T-helper 2 cell treated with Interferon-gamma antibody and Interleukin-4, amounts not matched to agents 5 μg/mL and 100 μg/mL, for 36 hours (primary cell): ENCODE results near the gene PPP6R2.

Experiments
- DNase-seq: peaks from one replicate; pipeline ENCODE4 v3.0.0; 2021; ENCODE audit warnings: low spot score
- H3K27ac Mint-ChIP-seq: one replicate; pipeline ENCODE4 v1.8.0; 2021; ENCODE audit warnings: mild to moderate bottlenecking, mixed read lengths
- H3K27me3 Mint-ChIP-seq: one replicate; pipeline ENCODE4 v1.8.0; 2021; ENCODE audit warnings: low read depth, mixed read lengths
- H3K36me3 Mint-ChIP-seq: one replicate; pipeline ENCODE4 v1.8.0; 2021; ENCODE audit warnings: low read depth, mixed read lengths
- H3K4me1 Mint-ChIP-seq: one replicate; pipeline ENCODE4 v1.8.0; 2021; ENCODE audit warnings: low read depth, mixed read lengths
- H3K4me3 Mint-ChIP-seq: one replicate; pipeline ENCODE4 v1.8.0; 2022; ENCODE audit warnings: mild to moderate bottlenecking, moderate library complexity, mixed read lengths
- H3K9me3 Mint-ChIP-seq: one replicate; pipeline ENCODE4 v1.8.0; 2021; ENCODE audit warnings: mixed read lengths

PPP6R2 gene

DNA sequence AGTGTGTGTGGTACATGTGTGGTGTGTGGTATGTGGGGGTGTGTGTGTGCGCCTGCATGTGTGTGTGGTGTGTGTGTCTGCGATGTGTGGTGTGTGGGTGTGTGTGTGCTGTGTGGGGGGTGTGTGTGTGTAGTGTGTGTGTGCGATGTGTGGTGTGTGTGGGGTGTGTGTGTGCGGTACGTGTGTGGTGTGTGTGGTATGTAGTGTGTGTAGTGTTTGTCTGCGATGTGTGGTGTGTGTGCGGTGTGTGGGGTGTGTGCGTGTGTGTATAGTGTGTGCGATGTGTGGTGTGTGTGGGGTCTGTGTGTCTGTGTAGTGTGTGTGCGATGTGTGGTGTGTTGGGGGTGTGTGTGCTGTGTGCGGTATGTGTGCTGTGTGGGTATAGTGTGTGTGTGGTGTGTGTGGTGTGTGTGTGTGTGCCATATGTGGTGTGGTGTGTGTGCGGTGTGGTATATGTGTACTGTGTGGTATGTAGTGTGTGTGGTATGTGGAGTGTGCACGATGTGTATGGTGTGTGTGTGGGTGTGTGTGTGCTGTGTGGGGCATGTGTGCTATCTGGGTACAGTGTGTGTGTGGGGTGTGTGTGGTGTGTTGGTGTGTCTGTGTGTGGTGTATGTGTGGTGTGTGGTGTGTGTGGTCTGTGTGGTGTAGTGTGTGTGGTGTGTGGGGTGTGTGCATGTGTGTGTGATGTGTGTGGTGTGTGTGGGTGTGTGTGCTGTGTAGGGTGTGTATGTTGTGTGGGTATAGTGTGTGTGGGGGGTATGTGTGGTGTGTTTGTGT lies 5.7 kb upstream of the PPP6R2 start:
- H3K4me3 Mint-ChIP-seq, result no peak overlapping the region
- DNase-seq, result no peak
- H3K27ac Mint-ChIP-seq, result no peak overlapping the region
- H3K27me3 Mint-ChIP-seq, result no peaks in the 10 kb centered on the region
- peaks cover 6% of the 10 kb centered on the region for H3K4me1 Mint-ChIP-seq
- H3K36me3 Mint-ChIP-seq, result no peaks in the 10 kb centered on the region
- H3K9me3 Mint-ChIP-seq, result no peaks in the 10 kb centered on the region

DNA sequence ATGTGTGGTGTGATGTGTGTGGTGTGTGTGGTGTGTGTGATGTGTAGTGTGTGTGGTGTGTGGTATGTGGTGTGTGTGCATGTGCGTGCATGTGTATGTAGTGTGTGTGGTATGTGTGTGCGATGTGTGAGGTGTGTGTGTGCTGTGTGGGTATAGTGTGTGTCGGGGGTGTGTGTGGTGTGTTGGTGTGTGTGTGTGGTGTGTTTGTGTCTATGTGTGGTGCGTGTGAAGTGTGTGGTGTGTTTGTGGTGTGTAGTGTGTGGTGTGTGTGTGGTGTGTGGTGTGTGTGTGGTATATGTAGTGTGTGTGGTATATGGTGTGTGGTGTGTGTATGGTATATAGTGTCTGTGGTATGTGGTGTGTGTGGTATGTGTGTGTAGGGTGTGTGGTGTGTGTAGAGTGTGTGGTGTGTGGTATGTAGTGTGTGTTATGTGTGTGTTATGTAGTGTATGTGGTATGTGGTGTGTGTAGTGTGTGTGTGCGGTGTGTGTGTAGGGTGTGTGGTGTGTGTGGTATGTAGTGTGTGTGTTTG lies 5.0 kb upstream of the PPP6R2 start:
- Mint-ChIP-seq H3K27me3 (no peaks in the 10 kb centered on the region), H3K36me3 (no peaks in the 10 kb centered on the region), H3K4me1 (peaks cover 7% of the 10 kb centered on the region), H3K4me3 (no peak overlapping the region), H3K27ac (no peak overlapping the region), H3K9me3 (no peaks in the 10 kb centered on the region)
- no peak for DNase-seq

DNA sequence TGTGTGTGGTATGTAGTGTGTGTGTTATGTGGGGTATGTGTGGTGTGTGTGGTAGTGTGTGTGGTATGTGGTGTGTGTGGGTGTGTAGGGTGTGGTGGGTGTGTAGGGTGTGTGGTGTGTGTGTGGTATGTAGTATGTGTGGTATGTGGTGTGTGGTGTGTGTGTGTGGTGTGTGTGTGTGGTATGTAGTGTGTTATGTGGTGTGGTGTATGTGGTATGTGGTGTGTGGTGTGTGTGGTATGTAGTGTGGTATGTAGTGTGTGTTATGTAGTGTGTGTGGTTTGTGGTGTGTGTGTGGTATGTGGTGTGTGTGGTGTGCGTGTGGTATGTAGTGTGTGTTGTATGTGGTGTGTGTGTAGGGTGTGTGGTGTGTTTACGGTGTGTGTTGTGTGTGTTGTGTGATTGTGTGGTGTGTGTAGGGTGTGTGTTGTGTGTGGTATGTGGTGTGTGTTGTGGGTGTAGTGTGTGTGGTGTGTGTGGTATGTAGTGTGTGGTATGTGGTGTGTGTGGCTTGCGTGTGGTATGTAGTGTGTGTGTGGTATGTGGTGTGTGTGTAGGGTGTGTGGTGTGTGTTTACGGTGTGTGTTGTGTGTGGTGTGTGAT lies 4.2 kb upstream of the PPP6R2 start:
- Mint-ChIP-seq H3K27ac (no peak overlapping the region), H3K36me3 (no peaks in the 10 kb centered on the region), H3K4me1 (peaks cover 7% of the 10 kb centered on the region), H3K9me3 (no peaks in the 10 kb centered on the region), H3K27me3 (no peaks in the 10 kb centered on the region), H3K4me3 (no peak overlapping the region)
- DNase-seq, result no peak

DNA sequence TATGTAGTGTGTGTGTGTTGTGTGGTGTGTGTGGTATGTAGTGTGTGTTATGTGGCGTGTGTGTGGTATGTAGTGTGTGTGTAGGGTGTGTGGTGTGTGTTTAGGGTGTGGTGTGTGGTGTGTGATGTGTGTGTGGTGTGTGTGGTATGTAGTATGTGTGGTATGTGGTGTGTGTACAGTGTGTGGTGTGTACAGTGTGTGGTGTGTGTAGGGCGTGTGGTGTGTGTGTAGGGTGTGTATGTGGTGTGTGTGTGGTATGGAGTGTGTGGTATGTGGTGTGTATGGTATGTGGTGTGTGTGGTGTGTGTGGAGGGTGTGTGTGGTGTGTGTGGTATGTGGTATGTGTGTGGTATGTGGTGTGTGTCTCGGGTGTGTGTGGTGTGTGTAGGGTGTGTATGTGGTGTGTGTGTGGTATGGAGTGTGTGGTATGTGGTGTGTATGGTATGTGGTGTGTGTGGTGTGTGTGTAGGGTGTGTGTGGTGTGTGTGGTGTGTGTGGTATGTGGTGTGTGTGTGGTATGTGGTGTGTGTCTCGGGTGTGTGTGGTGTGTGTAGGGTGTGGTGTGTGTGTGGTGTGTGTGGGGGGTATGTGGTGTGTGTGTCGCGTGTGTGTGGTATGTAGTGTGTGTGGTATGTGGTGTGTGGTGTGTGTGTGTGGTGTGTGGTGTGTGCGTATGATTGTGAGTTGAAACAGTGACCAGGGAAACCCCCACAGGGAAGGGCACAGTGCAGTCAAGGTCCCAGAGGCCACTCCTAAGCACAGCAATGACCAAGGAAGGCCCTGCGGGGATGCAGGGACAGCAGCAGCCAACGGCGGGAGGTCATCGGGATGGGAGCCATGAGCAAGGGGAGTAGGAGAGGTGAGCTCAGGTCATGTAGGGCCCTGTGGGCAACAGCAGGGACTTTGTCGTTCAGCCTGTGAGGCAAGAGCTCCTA lies 2.9 kb upstream of the PPP6R2 start:
- peaks cover 7% of the 10 kb centered on the region for H3K4me1 Mint-ChIP-seq
- H3K27ac Mint-ChIP-seq, result no peak overlapping the region
- H3K4me3 Mint-ChIP-seq, result no peak overlapping the region
- H3K36me3 Mint-ChIP-seq, result no peaks in the 10 kb centered on the region
- DNase-seq, result no peak
- H3K9me3 Mint-ChIP-seq, result no peaks in the 10 kb centered on the region
- H3K27me3 Mint-ChIP-seq, result no peaks in the 10 kb centered on the region

DNA sequence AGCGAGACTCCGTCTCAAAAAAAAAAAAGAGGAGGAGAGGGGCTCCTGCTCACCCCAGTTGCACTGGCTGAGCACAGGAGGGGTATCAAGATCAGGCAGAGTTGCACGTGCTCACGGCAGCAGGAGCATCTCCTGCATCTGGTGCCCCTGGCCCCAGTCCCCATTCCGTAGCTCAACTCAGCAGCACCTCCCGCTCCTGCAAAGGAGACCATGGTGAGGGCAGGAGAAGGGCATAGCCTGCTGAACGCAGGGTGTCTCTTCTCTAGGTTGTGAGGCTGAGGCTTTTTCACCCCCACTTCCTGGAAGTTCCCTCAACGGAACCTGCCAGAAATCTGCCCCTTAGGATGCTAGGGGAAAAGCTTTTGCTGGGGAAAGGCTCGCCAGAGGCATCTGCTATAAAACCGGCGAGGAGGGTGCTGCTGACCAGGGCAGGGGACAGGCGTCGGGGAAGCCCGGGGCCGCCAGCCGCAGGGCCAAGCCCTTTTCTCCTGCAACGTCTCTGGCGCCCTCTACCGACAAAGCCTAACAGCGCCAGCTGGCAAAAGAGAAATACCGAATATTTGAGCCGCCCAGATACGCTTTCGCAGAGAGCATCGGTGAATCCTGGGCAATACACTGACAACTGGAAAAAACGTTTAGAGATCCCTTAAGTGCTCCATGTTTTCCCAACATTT lies 1.0 kb upstream of the PPP6R2 start:
- peaks cover 7% of the 10 kb centered on the region for H3K4me1 Mint-ChIP-seq
- H3K27ac Mint-ChIP-seq, result peak overlapping the region; percentile 87
- no peaks in the 10 kb centered on the region for H3K36me3 Mint-ChIP-seq
- H3K27me3 Mint-ChIP-seq, result no peaks in the 10 kb centered on the region
- peak overlapping the region; percentile 83 for H3K4me3 Mint-ChIP-seq
- H3K9me3 Mint-ChIP-seq, result no peaks in the 10 kb centered on the region
- DNase-seq, result peak; percentile 84

DNA sequence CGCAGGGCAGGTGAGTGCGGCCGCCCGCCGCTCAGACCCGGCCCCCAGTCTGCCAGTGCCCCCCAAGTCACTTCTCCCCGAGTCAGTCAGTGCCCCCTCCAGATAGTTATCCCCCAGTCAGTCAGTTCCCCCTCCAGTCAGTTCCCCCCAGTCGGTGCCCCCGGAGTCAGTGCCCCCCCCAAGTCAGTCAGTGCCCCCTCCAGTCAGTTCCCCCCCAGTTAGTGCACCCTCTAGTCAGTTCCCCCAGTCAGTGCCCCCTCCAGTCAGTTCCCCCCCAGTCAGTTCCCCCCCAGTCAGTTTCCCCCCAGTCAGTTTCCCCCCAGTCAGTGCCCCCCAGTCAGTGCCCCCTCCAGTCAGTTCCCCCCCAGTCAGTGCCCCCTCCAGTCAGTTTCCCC lies 411 bp downstream of the PPP6R2 start:
- Mint-ChIP-seq H3K4me1 (peaks cover 7% of the 10 kb centered on the region), H3K27me3 (no peaks in the 10 kb centered on the region), H3K36me3 (no peaks in the 10 kb centered on the region), H3K27ac (no peak overlapping the region), H3K4me3 (peak overlapping the region; percentile 49), H3K9me3 (no peaks in the 10 kb centered on the region)
- no peak for DNase-seq

DNA sequence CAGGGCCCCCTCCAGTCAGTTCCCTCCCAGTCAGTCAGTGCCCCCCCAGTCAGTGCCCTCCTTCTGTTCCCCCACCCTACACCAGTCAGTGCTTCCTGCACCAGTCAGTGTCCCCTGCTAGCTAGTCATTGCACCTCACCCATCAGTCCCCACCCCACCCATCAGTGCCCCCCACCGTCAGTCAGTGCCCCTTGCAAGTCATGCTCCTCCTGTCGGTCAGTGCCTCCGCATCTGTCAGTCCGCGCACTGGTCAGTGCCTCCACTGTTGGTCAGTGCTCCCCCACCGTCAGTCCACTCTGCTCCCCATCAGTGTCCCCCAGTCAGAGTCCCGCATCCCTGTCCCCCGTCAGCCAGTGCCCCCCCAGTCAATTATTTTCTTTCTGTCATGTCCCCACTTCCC lies 3.3 kb downstream of the PPP6R2 start:
- Mint-ChIP-seq H3K4me1 (peaks cover 5% of the 10 kb centered on the region), H3K4me3 (no peak overlapping the region), H3K36me3 (no peaks in the 10 kb centered on the region), H3K9me3 (no peaks in the 10 kb centered on the region), H3K27me3 (no peaks in the 10 kb centered on the region), H3K27ac (no peak overlapping the region)
- DNase-seq, result no peak

DNA sequence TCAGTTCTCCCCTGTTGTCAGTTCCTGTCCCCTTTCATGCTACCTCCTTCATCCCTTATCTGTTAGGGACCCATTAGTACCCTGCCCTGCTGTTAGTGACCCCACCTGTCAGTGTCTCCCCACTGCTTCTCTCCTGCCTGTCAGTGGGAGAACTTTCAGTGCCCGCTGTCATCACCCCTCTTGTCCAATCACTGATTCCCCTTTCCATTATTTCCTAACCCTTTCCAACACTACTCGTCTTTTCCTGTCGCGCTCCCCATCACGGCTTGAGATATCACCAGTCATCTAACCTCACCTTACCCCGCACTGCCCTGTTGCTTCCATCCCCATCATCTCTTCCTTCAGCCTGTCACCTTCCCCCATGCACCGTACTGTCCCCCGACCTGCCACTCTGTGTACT lies 4.0 kb downstream of the PPP6R2 start:
- no peak for DNase-seq
- Mint-ChIP-seq H3K4me1 (peaks cover 4% of the 10 kb centered on the region), H3K36me3 (peaks cover under 1% of the 10 kb centered on the region)

DNA sequence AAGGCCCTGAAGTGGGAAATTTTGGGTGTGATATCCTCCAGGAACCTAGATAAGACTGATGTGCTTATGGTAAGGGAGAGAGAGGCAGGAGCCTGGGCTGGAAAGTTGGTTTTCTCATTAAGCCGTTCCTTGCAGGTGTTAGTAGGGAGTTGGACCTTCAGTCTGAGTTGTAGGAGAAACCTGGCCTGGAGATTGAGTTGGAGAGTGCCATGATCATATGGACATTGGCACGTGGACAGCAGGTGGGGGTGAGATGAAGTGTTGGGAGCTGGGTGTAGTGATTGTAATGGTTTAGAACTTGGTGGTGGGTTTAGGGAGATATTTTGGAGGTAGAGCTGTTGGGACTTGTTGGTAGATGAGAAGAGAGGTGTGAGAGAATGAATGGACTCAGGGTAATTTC lies 4.9 kb downstream of the PPP6R2 start:
- no peak overlapping the region for H3K27ac Mint-ChIP-seq
- no peaks in the 10 kb centered on the region for H3K27me3 Mint-ChIP-seq

More for the DNA sequence above, 4.0 kb downstream of the PPP6R2 start:
- Mint-ChIP-seq H3K27ac (no peak overlapping the region), H3K4me3 (no peak overlapping the region), H3K27me3 (no peaks in the 10 kb centered on the region), H3K9me3 (no peaks in the 10 kb centered on the region)

DNA sequence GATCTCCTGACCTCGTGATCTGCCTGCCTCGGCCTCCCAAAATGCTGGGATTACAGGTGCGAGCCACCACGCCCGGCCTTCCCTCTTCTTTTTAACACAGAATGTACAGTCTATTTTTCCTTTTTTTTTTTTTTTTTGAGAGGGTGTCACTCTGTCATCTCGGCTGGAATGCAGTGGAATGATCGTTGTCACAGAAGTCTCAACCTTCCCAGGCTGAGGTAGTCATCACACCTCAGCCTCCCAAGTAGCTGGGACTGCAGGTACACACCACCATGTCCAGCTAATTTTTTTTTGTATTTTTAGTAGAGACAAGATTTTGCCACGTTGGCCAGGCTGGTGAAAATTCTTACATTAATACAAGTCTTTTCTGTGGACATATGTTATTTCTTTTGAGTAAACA lies 13.1 kb downstream of the PPP6R2 start:
- Mint-ChIP-seq H3K27ac (no peak overlapping the region), H3K9me3 (no peaks in the 10 kb centered on the region)

More for the DNA sequence above, 4.9 kb downstream of the PPP6R2 start:
- Mint-ChIP-seq H3K4me3 (no peak overlapping the region), H3K9me3 (no peaks in the 10 kb centered on the region), H3K36me3 (peaks cover 4% of the 10 kb centered on the region), H3K4me1 (no peaks in the 10 kb centered on the region)
- DNase-seq, result no peak

DNA sequence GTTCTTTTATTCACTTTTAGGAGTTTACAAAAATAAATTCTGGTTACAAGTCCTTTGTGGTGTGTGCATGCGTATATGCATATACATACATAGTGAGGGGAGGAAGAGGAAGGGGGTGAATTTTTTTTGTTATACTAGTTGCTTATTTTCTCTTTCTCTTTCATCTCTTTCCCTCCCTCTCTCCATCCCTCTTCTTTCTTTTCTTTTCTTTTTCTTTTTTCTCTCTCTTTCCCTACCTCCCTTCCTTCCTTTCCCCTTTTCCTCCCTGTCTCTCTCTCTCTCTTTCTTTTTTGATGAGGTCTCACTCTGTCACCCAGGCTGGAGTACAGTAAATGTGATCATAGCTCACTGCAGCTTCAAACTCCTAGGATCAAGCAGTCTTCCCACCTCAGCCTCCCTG lies 14.1 kb downstream of the PPP6R2 start:
- H3K27ac Mint-ChIP-seq, result no peak overlapping the region
- H3K36me3 Mint-ChIP-seq, result peaks cover 22% of the 10 kb centered on the region
- H3K9me3 Mint-ChIP-seq, result no peaks in the 10 kb centered on the region
- no peaks in the 10 kb centered on the region for H3K27me3 Mint-ChIP-seq
- no peak for DNase-seq
- no peak overlapping the region for H3K4me3 Mint-ChIP-seq
- peaks cover 20% of the 10 kb centered on the region for H3K4me1 Mint-ChIP-seq

More for the DNA sequence above, 13.1 kb downstream of the PPP6R2 start:
- Mint-ChIP-seq H3K4me3 (no peak overlapping the region), H3K27me3 (no peaks in the 10 kb centered on the region), H3K36me3 (peaks cover 18% of the 10 kb centered on the region), H3K4me1 (peaks cover 12% of the 10 kb centered on the region)
- no peak for DNase-seq

DNA sequence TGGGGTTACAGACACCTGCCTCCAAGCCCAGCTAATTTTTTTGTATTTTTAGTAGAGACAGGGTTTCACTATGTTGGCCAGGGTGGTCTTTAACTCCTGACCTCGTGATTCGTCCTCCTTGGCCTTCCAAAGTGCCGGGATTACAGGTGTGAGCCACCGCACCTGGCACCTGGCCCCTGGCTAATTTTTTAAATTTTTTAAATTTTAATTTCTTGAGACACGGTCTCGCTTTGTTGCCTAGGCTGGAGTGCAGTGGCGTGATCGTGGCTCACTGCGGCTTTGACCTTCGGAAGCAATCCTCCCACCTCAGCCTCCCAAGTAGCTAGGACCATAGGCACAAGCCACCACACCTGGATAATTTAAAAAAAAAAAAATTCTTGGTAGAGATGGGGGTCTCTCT lies 14.6 kb downstream of the PPP6R2 start:
- peaks cover 19% of the 10 kb centered on the region for H3K36me3 Mint-ChIP-seq
- H3K27me3 Mint-ChIP-seq, result no peaks in the 10 kb centered on the region
- no peak overlapping the region for H3K27ac Mint-ChIP-seq
- no peak for DNase-seq
- no peaks in the 10 kb centered on the region for H3K9me3 Mint-ChIP-seq
- no peak overlapping the region for H3K4me3 Mint-ChIP-seq
- H3K4me1 Mint-ChIP-seq, result peaks cover 20% of the 10 kb centered on the region

DNA sequence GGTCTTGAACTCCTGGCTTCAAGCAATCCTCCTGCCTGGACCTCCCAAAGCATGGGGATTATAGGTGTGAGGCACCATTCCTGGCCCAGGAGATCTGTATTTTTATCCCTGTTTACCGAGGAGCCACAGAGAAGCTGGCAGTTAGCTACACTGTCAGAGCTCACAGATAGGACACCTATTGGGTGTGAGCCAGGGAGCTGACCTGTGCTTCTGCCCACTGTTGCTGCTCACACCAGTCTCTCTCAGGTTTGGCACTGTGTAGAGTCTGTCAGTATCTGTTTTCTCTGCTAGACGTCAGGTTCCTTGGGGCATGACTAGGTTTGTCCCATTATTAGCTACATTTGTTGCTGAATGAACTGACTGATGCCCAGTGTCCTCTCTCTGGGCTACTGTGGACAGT lies 17.5 kb downstream of the PPP6R2 start:
- Mint-ChIP-seq H3K4me1 (peaks cover 23% of the 10 kb centered on the region), H3K27ac (no peak overlapping the region), H3K27me3 (no peaks in the 10 kb centered on the region), H3K36me3 (peaks cover 19% of the 10 kb centered on the region), H3K4me3 (no peak overlapping the region), H3K9me3 (no peaks in the 10 kb centered on the region)
- no peak for DNase-seq
